ENCODE data around the gene OTX2. TPM values are rescaled to one million over a fixed set of nuclear protein-coding genes. Genes with fewer than 3 reads are reported as not detected.

The OTX2 gene
- polyA plus RNA-seq, 1 donor from 2014 or later = not detected

Other genes starting within 250 kb of the OTX2 start
- 16.9 TPM for gene TMEM260, start 230.7 kb downstream of the OTX2 start, polyA plus RNA-seq

Data from IgD-negative memory B cell (primary cell).